NOMO-1 (cell line): Measurements from ENCODE around the gene EMILIN3.

ENCODE experiments used
- DNase-seq, 2 experiments: peaks; one replicate each; lab custom pipeline; 2025; ENCODE audit not compliant: unreplicated experiment in 2 of 2; lab: John Stamatoyannopoulos, UW

EMILIN3 gene

GRCh38 chr20:41364967-41365765, 1.5 kb downstream of the EMILIN3 start:
- DNase-seq = no peak

DNA sequence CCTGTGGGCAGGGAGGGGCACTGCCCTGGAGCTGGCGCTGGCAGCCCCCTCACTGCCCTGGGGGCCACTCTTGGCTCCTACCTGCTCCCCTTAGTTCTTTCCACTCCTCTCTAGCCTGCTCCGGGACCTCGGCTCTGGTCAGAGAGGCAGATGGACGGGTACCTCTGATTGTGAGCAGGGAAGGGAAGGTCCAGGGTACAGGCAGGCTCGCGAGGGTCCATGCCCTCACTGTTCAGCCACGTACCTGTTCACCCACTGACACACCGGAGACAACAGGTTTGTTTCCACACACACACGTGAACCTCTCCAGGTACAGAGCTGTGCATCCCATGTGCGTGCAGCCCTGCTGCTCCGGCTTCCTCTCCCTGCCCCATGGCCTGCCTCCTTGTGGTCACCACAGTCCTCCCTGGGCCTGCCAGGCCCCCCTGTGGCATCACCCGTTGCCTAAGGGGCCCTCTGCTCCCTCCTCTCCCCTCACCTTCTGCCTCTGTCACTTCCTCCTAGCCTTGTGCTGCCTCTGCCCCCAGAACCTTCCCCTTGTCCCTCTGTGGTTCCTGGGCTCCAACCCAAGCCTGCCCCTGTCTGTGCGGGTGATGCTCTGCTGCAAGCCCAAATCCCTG, 2.3 kb downstream of the EMILIN3 start:
- DNase-seq = no peak

GRCh38 chr20:41363601-41364000, 3.0 kb downstream of the EMILIN3 start:
- DNase-seq = no peak

DNA sequence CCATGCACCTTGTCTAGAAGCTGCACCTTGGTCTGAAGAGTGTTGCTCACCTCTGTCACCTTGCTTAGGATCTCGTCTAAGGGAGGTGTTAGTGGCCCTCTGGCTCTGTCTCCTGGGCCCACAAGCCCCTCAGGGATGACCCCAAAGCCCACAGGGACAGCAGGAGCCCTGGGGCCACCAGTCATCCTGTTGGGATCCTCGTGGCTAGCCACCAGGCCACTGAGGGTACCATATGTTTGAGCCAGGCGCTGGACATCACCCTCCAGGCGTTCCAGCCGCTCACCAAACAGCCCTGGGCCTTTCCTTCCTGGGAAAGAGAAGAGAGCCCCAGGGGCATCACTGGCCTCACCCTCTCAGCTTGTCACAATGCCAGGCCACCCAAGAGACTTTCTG, 3.9 kb downstream of the EMILIN3 start:
- DNase-seq = no peak

DNA sequence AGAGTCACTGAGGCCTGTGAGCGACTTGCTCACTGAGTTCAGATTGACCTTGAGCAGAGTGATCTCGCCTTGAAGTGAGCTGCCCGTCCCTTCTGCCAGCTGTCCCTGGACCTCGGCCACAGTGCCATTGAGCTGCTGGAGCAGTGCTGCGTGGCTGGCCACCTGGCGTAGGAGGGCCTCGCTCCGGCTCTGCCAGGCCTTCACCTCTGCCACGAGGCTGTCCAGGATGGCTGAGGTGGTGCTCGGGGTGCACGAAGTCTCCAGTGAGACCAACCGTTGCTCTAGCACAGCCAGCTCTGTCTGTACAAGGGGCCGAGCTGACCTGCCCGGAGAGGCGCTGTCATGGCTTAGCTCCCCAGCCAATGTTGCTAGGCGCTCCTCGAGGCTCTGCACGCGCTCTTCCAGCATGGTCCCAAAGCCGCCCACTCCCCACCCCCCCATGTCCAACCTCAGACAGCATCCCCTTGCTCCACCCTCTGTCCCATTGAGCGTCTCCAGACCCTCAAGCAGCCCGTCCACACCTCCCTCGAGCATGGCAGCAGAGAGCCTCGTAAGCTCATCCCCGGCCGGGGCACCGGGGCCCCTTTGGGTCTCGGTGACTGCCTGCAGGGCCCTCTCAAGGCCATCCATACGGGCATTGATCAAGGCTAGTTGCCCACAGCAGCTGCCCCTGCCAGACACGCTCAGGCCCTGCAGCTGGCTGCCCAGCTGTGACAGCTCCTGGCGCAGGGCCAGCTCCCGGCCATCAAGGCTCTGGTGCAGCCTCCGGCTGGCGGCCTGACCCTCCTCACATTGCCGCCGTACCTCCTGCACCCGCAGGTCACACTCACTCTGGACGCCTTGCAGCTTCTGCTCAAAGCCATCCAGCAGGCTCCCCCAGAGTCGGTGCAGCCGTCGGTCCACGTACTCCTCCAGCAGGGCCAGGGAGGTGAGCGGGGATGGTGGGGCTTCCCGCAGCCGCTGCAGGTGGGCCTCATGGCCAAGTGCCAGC, 4.6 kb downstream of the EMILIN3 start:
- no peak for DNase-seq

- no peak for DNase-seq
Observed at GRCh38 chr20:41360831-41361756, 5.5 kb downstream of the EMILIN3 start.

- no peak for DNase-seq
Observed at GRCh38 chr20:41359541-41360011, 7.0 kb downstream of the EMILIN3 start.

DNA sequence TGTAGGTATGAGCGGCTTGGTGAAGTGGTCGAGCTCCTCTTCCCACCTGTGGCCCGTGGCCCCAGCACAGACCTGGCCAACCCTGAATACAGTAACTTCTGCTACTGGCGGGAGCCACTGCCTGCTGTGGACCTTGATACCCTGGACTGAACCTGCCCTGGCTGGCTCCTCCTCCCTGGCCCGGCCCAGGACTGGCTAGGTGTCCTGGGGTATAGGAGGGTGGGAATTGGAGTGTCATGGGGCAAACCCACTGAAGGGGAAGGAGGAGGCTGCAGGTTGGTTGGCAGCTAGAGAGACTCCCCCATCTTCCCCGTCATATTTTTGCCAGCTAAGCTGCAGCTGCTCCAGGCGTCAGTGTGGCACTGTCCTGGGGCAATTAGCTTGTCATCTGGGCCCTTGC, 7.9 kb downstream of the EMILIN3 start:
- DNase-seq = no peak

GRCh38 chr20:41358230-41358629, 8.4 kb downstream of the EMILIN3 start:
- DNase-seq = no peak

GRCh38 chr20:41357424-41358163, 9.0 kb downstream of the EMILIN3 start:
- no peak for DNase-seq

DNA sequence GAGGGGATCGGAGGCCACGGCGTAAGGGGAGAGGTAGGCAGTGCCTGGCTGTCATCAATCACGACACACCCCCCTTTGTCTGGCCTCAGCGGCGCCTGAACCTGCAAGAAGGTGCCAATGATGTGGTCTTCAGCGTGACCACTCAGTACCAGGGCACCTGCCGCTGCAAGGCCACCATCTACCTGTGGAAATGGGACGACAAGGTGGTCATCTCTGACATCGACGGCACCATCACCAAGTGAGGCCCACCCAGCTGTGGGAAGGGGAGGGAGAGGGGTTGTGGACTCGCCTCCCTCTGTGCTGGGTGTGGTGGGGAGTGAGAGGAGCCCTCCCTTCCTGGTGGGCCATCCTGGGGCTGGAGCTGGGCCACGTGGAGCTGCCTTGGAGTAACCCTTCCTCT, 9.7 kb downstream of the EMILIN3 start:
- DNase-seq = no peak

DNA sequence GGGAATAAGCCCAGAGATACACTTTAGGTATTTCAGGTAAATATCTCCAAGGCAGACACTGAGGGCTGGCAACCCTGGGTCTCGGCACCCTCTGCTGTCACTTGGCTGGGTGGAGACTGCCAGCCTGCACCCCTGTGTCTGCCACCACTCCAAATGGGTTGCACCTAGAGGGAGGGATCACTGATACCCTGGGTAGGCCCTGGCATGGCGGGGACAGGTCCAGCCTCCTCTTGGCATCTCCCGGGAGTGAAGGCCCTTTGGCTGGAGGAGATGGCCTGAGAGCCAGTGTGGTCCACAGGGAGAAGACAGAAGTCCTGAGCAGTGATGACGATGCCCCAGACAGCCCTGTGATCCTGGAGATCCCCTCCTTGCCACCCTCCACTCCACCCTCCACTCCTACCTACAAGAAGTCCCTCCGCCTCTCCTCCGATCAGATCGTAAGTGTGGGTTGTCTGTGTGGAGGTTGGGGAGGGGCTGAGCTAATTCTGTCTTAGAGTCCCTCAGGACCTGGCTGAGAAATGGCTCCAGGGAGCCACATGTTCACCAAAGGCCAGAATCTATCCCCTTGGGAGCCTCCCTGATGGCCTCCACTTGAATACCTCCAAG, 10.9 kb downstream of the EMILIN3 start:
- DNase-seq = no peak

GRCh38 chr20:41355192-41355591, 11.4 kb downstream of the EMILIN3 start:
- DNase-seq = no peak

DNA sequence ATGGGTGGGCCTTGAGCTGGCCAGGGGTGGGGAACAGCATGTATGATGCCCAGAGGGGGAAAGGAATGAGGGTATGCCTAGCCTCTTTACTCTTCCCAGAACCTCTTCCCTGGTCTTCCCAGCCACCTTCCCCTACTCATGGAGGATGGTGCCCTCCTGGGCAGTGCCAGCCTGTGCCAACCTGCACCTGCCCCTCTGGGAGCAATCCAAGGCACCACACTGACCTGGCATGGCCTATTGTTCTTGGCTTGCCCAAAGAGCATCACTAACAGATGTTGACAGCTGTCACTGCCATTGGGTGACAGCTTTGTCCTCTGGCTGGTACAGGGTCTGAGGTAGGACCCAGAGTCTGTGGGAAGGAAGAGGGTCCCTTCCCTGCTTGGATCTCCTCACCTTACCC, 13.1 kb downstream of the EMILIN3 start:
- DNase-seq = no peak

GRCh38 chr20:41352666-41353065, 14.0 kb downstream of the EMILIN3 start:
- DNase-seq = no peak

DNA sequence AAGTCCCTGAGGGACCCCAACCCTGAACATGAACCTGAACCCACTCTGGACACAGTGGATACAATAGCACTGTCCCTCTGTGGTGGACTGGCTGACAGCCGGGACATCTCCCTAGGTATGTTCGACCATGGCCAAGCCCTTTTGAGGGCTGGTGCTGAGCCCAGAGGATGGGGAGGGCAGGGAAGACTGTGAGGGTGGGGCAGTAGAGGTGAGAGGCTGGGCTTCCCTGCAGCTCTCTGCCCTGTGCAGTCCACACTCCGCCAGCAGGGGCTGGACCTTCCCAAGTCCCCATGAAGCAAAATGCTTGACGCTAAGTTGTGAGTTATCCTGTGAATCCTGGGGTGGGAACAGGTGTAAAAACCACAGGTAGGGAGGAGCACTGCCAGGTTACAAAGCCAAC, 14.5 kb downstream of the EMILIN3 start:
- no peak for DNase-seq

DNA sequence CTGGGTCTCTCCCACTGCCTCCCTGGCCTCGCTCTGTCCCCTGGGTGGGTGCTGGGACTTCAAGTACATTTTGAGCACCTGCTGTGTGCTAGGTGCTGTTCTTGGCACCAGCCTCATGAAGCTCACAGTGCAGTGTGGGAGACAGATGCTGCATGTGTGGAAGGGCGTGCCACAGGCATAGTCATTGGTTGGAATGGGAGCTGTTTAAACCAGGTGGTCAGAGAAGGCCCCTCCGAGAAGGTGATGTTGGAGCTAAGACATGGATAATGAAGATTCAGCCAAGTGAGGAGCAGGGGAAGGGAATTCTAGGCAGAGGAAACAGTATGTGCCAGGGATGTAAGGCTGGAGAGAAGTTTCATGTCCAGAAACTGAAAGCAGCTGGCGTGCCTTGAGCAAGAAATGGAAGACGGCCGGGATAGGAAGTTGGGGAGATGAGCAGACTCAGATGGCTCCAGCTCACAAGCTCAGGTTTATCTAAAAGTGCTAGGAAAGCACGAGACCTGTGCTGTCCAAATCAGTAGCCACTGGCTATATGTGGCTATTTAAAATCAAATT, 16.1 kb downstream of the EMILIN3 start:
- peak in 1 of 2 experiments; percentile 4 for DNase-seq

DNA sequence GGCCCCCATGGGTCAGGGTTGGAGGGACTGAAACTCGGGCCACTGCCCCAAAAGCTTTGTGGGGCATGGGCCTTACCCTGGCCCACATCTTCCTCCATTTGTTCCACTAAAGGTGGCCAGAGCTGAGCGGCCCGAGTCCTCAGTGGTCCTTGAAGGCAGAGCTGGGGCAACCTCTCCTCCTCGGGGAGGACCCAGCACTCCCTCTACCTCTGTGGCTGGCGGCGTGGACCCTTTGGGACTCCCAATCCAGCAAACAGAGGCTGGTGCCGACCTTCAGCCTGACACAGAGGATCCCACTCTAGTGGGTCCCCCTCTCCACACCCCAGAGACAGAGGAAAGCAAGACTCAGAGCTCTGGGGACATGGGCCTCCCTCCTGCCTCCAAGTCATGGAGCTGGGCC, 16.7 kb downstream of the EMILIN3 start:
- no peak for DNase-seq

DNA sequence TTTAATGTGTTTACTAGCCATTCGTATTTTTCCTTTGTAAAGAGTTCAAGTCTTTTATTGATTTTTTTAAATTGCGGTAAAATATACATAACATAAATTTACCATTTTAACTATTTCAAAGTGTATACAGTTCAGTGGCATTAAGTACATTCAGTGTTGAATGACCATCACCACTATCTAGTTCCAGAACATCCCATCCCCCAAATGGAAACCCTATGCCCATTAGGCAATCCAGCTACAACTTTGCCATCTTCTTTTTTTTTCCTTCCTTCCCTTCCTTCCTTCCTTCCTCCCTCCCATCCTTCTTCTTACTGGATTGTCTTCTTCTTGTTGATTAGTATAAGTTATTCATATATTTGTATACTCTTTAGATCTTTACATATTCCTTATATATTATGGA, 17.4 kb downstream of the EMILIN3 start:
- no peak for DNase-seq
